GM12801 (cell line): ENCODE results near the gene ULK4.

ENCODE experiments used
- CTCF ChIP-seq: IDR thresholded peaks from one replicate; pipeline ENCODE4 v1.5.1; 2011; ENCODE audit warnings: control low read depth; ENCODE audit not compliant: insufficient read length; ENCODE audit errors: extremely low read depth

ULK4 gene

GRCh38 chr3:41650406-41650805, 311.5 kb downstream of the ULK4 start:
- TF ChIP-seq CTCF, result no peak

GRCh38 chr3:41649129-41649739, 312.7 kb downstream of the ULK4 start:
- TF ChIP-seq CTCF, result no peak

- TF ChIP-seq CTCF, result no peak
These were observed 321.8 kb downstream of the ULK4 start for GRCh38 chr3:41640076-41640475.

- TF ChIP-seq CTCF, result no peak
These were observed 323.5 kb downstream of the ULK4 start for GRCh38 chr3:41638381-41638780.

- no peak for TF ChIP-seq CTCF
These were observed 329.2 kb downstream of the ULK4 start for GRCh38 chr3:41632700-41633099.

GRCh38 chr3:41630708-41631107, 331.2 kb downstream of the ULK4 start:
- no peak for TF ChIP-seq CTCF

GRCh38 chr3:41629986-41630385, 331.9 kb downstream of the ULK4 start:
- TF ChIP-seq CTCF, result no peak

GRCh38 chr3:41629072-41629471, 332.8 kb downstream of the ULK4 start:
- no peak for TF ChIP-seq CTCF
